Fibroblast of lung (primary cell): ENCODE results near the gene EFNA5. TPM values are rescaled to one million over a fixed set of nuclear protein-coding genes. Genes with fewer than 3 reads are reported as not detected.

Experiments
- DNase-seq, 2 donors: peaks; one replicate each; pipeline versions ENCODE4 v3.0.0 to v3.0.0-alpha.2; 2010; ENCODE audit warnings: low read depth in 2 of 2
- H2AFZ ChIP-seq: 2 replicates; pipeline ENCODE4 v1.5.1; 2012; ENCODE audit warnings: low read length, control low read depth, inconsistent platforms
- H3K27ac ChIP-seq: 2 replicates; pipeline ENCODE4 v1.5.1; 2011; ENCODE audit warnings: low read length, control low read depth; ENCODE audit not compliant: insufficient read depth
- H3K27me3 ChIP-seq: 2 replicates; pipeline ENCODE4 v1.5.1; 2011; ENCODE audit warnings: mild to moderate bottlenecking, low read length; ENCODE audit not compliant: control insufficient read depth, insufficient read depth
- H3K36me3 ChIP-seq: 2 replicates; pipeline ENCODE4 v1.5.1; 2011; ENCODE audit warnings: low read length; ENCODE audit not compliant: control insufficient read depth, insufficient read depth
- H3K4me1 ChIP-seq: 2 replicates; pipeline ENCODE4 v1.5.1; 2011; ENCODE audit warnings: low read length; ENCODE audit not compliant: control insufficient read depth, insufficient read depth; ENCODE audit errors: extremely low read depth
- H3K4me2 ChIP-seq: 2 replicates; pipeline ENCODE4 v1.5.1; 2011; ENCODE audit warnings: low read length, control low read depth; ENCODE audit not compliant: insufficient read depth; ENCODE audit errors: extremely low read depth
- H3K4me3 ChIP-seq, 4 experiments: fragments of 200-600 bp in 1 of 4; sonication (generic) in 1 of 4; replicated peaks in 1 of 4; 2 replicates each; pipeline ENCODE4 v1.5.1; 2011 to 2016; ENCODE audit warnings: low read length in 4 of 4, low read depth in 3 of 4, mild to moderate bottlenecking in 3 of 4, control low read depth in 2 of 4, inconsistent platforms in 1 of 4, mixed read lengths in 1 of 4; ENCODE audit not compliant: insufficient read depth in 1 of 4; ENCODE audit errors: control extremely low read depth in 1 of 4
- H3K79me2 ChIP-seq: 2 replicates; pipeline ENCODE4 v1.5.1; 2012; ENCODE audit warnings: mild to moderate bottlenecking, low read length, inconsistent platforms; ENCODE audit not compliant: control insufficient read depth, insufficient read depth
- H3K9ac ChIP-seq: 2 replicates; pipeline ENCODE4 v1.5.1; 2011; ENCODE audit warnings: mild to moderate bottlenecking, low read length, control low read depth; ENCODE audit not compliant: insufficient read depth
- H3K9me3 ChIP-seq: 2 replicates; pipeline ENCODE4 v1.5.1; 2012; ENCODE audit warnings: low read depth, low read length; ENCODE audit not compliant: control insufficient read depth, insufficient read depth
- H4K20me1 ChIP-seq: 2 replicates; pipeline ENCODE4 v1.5.1; 2011; ENCODE audit warnings: low read length; ENCODE audit not compliant: control insufficient read depth, insufficient read depth; ENCODE audit errors: extremely low read depth
- EZH2 ChIP-seq: IDR thresholded peaks from 2 replicates; pipeline ENCODE4 v1.5.1; 2012; ENCODE audit warnings: low read length, control low read depth, mild to moderate bottlenecking; ENCODE audit errors: missing control alignments
- polyA plus RNA-seq, 2 donors: library from polyadenylated mRNA; depleted of rRNA in 1 of 2; stranded (reverse) in 1 of 2; unstranded in 1 of 2; fragments of >200 nt; gene quantifications; 2 replicates each; pipeline ENCODE4 v1.2.1, GENCODE V29; 2011 to 2012; ENCODE audit warnings: missing spikeins in 1 of 2
- total RNA-seq: library from RNA; depleted of rRNA; stranded (reverse); fragments of >200 nt; gene quantifications from 2 replicates; pipeline ENCODE4 v1.2.1, GENCODE V29; 2014
- TF ChIP-seq, protein P1 (sequence below), 2 donors: IDR thresholded peaks in 1 of 2; conservative IDR thresholded peaks in 1 of 2; 1 replicate in 1 of 2; 2 replicates in 1 of 2; pipeline ENCODE4 v1.5.1; 2011 to 2012; ENCODE audit warnings: low read length in 2 of 2, control low read depth in 1 of 2, inconsistent platforms in 1 of 2, low read depth in 1 of 2, mild to moderate bottlenecking in 1 of 2

Gene EFNA5
- total and polyA plus RNA-seq, 2 donors (not counting 1 experiment from before 2014, with no cell fraction given) = 3.5 to 3.7 TPM

DNA sequence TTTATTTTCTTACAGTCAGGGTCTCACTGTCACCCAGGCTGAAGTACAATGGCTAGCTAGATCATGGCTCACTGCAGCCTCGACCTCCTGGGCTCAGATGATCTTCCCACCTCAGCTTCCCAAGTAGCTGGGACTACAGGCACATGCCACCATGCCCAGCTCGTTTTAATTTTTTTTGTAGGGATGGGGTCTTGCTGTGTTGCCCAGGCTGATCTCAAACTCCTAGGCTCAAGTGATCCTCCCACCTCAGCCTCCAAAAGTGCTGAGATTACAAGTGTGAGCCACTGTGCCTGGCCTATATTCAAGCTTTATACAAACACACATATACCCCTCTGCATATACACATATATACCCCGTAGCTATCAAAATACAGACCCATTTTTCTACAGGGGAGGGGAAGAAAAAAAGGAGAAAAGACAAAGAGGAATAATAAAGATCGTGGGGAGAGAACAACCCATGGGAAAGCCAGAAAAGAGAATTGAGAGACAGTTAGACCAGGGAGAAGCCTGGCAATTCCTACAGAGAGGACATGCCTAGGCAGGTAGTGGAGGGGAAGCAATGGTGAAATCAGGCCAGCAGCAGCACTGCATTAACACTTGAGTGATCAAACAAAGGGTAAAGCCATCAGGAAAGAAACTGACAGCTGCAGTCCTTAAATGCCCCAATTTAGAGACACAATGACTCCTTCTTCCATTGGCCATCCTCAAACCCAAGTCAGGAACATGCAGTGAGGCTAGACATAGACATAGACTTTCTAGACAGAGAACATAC lies 102.7 kb downstream of the EFNA5 start:
- TF ChIP-seq, protein P1, sequence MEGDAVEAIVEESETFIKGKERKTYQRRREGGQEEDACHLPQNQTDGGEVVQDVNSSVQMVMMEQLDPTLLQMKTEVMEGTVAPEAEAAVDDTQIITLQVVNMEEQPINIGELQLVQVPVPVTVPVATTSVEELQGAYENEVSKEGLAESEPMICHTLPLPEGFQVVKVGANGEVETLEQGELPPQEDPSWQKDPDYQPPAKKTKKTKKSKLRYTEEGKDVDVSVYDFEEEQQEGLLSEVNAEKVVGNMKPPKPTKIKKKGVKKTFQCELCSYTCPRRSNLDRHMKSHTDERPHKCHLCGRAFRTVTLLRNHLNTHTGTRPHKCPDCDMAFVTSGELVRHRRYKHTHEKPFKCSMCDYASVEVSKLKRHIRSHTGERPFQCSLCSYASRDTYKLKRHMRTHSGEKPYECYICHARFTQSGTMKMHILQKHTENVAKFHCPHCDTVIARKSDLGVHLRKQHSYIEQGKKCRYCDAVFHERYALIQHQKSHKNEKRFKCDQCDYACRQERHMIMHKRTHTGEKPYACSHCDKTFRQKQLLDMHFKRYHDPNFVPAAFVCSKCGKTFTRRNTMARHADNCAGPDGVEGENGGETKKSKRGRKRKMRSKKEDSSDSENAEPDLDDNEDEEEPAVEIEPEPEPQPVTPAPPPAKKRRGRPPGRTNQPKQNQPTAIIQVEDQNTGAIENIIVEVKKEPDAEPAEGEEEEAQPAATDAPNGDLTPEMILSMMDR (conservative IDR thresholded peaks at IDR 0.05 in 1 of 2, IDR thresholded peaks at IDR 0.05 in 1 of 2; ENCODE audit: low read depth in 1 of 2, low read length in 2 of 2) = no peak
- no peak for TF ChIP-seq EZH2
- Histone ChIP-seq H3K4me3 (no peak overlapping the region), H3K4me2 (no peak overlapping the region), H2AFZ (no peak overlapping the region), H3K36me3 (no peaks in the 10 kb centered on the region), H4K20me1 (no peaks in the 10 kb centered on the region), H3K27ac (no peak overlapping the region), H3K79me2 (no peaks in the 10 kb centered on the region), H3K27me3 (no peaks in the 10 kb centered on the region), H3K9ac (no peak overlapping the region), H3K4me1 (peaks cover 2% of the 10 kb centered on the region), H3K9me3 (no peaks in the 10 kb centered on the region)
- DNase-seq = no peak

DNA sequence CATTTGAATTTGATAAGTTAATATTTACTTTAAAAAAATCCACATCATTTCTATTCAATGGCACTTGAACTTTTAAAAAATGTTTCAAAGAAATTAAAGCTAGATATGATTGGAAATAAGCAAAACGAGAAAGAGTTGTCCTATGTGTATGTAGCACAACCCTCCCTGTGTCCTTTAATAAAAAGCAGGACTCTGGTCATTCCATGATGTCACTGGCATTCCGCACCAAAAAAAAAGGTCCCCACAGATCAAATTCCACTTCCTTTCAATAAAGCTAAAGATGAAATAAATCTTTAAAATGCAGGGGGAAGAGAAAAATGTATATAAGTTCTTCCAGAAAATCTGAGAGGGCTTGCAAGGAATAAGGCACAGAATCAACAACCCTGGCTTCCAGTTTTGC lies 103.8 kb downstream of the EFNA5 start:
- no peak overlapping the region for H2AFZ ChIP-seq
- no peak overlapping the region for H3K27ac ChIP-seq
- DNase-seq = no peak
- H3K4me3 ChIP-seq = no peak overlapping the region
- TF ChIP-seq, protein P1 (conservative IDR thresholded peaks at IDR 0.05 in 1 of 2, IDR thresholded peaks at IDR 0.05 in 1 of 2; ENCODE audit: low read depth in 1 of 2, low read length in 2 of 2) = no peak
- TF ChIP-seq EZH2 = no peak
- no peaks in the 10 kb centered on the region for H3K27me3 ChIP-seq
- H3K36me3 ChIP-seq = no peaks in the 10 kb centered on the region
- no peak overlapping the region for H3K4me2 ChIP-seq
- no peaks in the 10 kb centered on the region for H3K9me3 ChIP-seq
- H4K20me1 ChIP-seq = no peaks in the 10 kb centered on the region
- no peaks in the 10 kb centered on the region for H3K79me2 ChIP-seq
- peaks cover 2% of the 10 kb centered on the region for H3K4me1 ChIP-seq
- no peak overlapping the region for H3K9ac ChIP-seq

DNA sequence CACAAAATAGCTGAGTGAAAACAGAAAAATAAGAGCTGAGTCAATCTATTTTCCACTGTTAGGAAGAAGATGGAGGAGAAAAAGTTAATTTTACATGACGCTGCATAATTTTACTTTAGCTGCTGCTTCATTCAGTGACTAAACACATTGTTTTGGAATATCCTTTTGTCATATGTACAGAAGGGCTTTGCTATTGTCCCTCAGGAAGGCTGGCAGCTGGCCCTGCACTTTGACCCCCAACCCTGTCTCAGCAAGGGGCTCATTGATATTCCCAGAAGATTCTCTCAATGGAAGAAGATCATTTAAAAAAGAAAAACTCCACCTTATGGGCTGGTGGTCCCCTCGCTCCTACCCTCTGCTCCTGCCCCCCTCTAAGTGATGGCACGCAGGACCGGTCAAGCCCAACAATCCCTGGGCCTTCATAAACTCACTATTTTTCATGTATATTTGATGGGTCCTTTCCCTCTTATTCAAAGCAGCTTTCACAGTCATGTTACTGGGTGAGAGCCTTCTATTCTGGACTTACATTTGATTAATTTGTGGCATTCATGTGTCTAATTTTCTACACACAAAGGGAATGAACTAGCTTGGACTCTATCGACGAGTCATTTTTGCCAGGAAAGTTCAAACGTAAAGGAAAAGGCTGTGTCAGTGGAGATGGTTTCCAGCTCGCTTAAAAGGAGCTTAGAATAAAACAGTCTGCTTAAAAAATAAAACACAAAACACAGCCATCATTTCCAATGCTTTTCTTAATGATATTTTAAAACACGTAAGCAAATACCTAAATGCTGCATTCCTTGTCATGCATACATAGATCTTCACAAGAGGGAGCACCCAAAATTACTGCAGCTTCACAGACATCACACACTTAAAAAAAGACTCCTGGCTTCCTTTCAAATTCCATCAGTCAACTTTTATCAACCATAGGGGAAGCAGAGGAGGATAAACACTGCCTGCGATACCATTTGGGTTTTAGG lies 104.7 kb downstream of the EFNA5 start:
- no peaks in the 10 kb centered on the region for H3K9me3 ChIP-seq
- H3K4me3 ChIP-seq = no peak overlapping the region
- TF ChIP-seq, protein P1 (conservative IDR thresholded peaks at IDR 0.05 in 1 of 2, IDR thresholded peaks at IDR 0.05 in 1 of 2; ENCODE audit: low read depth in 1 of 2, low read length in 2 of 2) = no peak
- no peak for TF ChIP-seq EZH2
- no peak overlapping the region for H2AFZ ChIP-seq
- H3K36me3 ChIP-seq = no peaks in the 10 kb centered on the region
- H3K4me1 ChIP-seq = peaks cover 2% of the 10 kb centered on the region
- H3K79me2 ChIP-seq = no peaks in the 10 kb centered on the region
- no peak overlapping the region for H3K9ac ChIP-seq
- no peak overlapping the region for H3K27ac ChIP-seq
- H4K20me1 ChIP-seq = no peaks in the 10 kb centered on the region
- peak in 1 of 2 donors; percentile 33 for DNase-seq
- peak overlapping the region; percentile 27 for H3K4me2 ChIP-seq
- H3K27me3 ChIP-seq = no peaks in the 10 kb centered on the region
